ENCODE data around the gene RASA4B.
A peak's percentile ranks its signal among the peaks of the same experiment; 100 is the strongest.

GRCh38 chr7:102464577-102465280 is 52.8 kb downstream of the RASA4B start, which contains the start of the genes ALKBH4 and LRWD1:
- peak in 2 of 3 experiments; percentile 7 to 54 for TF ChIP-seq CTCF (IDR thresholded peaks at IDR 0.05)
- TF ChIP-seq POLR2AphosphoS5 (IDR thresholded peaks at IDR 0.05; ENCODE audit: insufficient read depth in 1 of 2, low read depth in 1 of 2), result peak in 1 of 2 donors; percentile 53
